Activated T-helper 1 cell treated with Interleukin-2 at 50 U/mL for 16 hours (primary cell): ENCODE data around the gene ASAP3.
"Not testable (repeated sequence)": the region's sequence is repeated elsewhere in the genome, so short reads cannot be mapped to it uniquely, and the experiment has no call there.

ENCODE experiments used
- DNase-seq: peaks from one replicate; pipeline ENCODE4 v3.0.0-alpha.2; 2020; ENCODE audit warnings: low read depth

Gene ASAP3

GRCh38 chr1:23395849-23396248, 88.1 kb downstream of the ASAP3 start:
- DNase-seq: no peak

- DNase-seq: no peak
These were observed 88.7 kb downstream of the ASAP3 start for GRCh38 chr1:23395154-23395724.

GRCh38 chr1:23394684-23395083, 89.3 kb downstream of the ASAP3 start:
- no peak for DNase-seq

- DNase-seq: no peak
These were observed 89.8 kb downstream of the ASAP3 start for GRCh38 chr1:23394181-23394580.

- DNase-seq: no peak
These were observed 90.3 kb downstream of the ASAP3 start for GRCh38 chr1:23393706-23394105.

GRCh38 chr1:23392125-23392855, 91.7 kb downstream of the ASAP3 start:
- DNase-seq: no peak

GRCh38 chr1:23389837-23390321, 94.1 kb downstream of the ASAP3 start:
- DNase-seq: no peak

GRCh38 chr1:23387494-23387893, 96.5 kb downstream of the ASAP3 start:
- DNase-seq: no peak

GRCh38 chr1:23385119-23385621, 98.8 kb downstream of the ASAP3 start:
- no peak for DNase-seq

- DNase-seq: no peak
These were observed 99.5 kb downstream of the ASAP3 start for GRCh38 chr1:23384312-23385058.

- no peak for DNase-seq
These were observed 100.2 kb downstream of the ASAP3 start for GRCh38 chr1:23383577-23384311.

GRCh38 chr1:23381233-23381885, 102.6 kb downstream of the ASAP3 start:
- DNase-seq: no peak

- DNase-seq: no peak
These were observed 103.3 kb downstream of the ASAP3 start for GRCh38 chr1:23380719-23381118.

GRCh38 chr1:23380236-23380635, 103.7 kb downstream of the ASAP3 start:
- DNase-seq: not testable (repeated sequence)
